Erythroblast (primary cell): ENCODE results near the gene TXNDC2.

Source experiments
- GATA1 ChIP-seq: IDR thresholded peaks from 2 replicates; pipeline ENCODE4 v1.6.1; 2011; ENCODE audit warnings: low read depth, mild to moderate bottlenecking, control low read depth, low read length, moderate library complexity
- POLR2A ChIP-seq: IDR thresholded peaks from 2 replicates; pipeline ENCODE4 v1.6.1; 2011; ENCODE audit warnings: mild to moderate bottlenecking, low read length

DNA sequence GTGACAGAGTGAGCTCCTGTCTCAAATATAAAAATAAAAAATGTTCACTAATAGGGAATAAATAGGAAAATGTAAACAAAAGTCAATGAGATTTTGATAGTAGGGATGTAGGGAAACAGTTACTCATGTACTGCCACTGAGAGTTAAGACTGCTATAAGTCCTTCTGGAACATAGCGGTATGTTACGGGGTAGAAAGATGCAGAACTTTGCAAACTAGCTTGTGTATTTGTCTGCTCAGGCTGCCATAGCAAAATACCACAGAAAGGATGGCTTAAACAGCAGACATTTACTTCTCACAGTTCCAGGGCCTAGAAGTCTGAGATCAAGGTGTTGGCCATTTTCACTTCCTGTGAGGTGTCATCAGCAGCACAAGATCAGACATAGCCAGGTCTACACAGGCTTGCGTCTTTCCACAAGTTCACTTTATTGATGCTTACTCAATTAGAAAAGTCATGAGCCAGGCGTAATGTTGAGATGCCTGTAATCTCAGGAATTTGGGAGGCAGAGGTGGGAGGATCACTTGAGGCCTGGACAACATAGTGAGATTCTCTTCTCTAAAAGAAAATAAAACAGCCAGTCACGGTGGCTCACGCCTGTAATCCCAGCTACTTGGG, 8.8 kb downstream of the TXNDC2 start:
- TF ChIP-seq POLR2A, result no peak
- TF ChIP-seq GATA1, result no peak
